Upper lobe of left lung (tissue), 4 donors: ENCODE measurements around the gene RIPOR2.

ENCODE experiments used
- POLR2A ChIP-seq, 4 donors: fragments of 450-650 bp; IDR thresholded peaks; one replicate each; pipeline ENCODE4 v1.5.1; 2016 to 2017; ENCODE audit warnings: antibody characterized with exemption in 4 of 4, mild to moderate bottlenecking in 2 of 4
- POLR2AphosphoS5 ChIP-seq, 2 donors: sonication (generic); formaldehyde crosslinking; IDR thresholded peaks; one replicate each; pipeline ENCODE4 v1.5.1; 2017; ENCODE audit warnings: antibody characterized with exemption in 2 of 2
- TF ChIP-seq, protein P1 (sequence below), 6 experiments: fragments of 450-650 bp in 4 of 6; fragments of 200-600 bp in 2 of 6; sonication (generic) in 2 of 6; IDR thresholded peaks; one replicate each; pipeline ENCODE4 v1.5.1; 2016 to 2019; ENCODE audit warnings: antibody characterized with exemption in 6 of 6

DNA sequence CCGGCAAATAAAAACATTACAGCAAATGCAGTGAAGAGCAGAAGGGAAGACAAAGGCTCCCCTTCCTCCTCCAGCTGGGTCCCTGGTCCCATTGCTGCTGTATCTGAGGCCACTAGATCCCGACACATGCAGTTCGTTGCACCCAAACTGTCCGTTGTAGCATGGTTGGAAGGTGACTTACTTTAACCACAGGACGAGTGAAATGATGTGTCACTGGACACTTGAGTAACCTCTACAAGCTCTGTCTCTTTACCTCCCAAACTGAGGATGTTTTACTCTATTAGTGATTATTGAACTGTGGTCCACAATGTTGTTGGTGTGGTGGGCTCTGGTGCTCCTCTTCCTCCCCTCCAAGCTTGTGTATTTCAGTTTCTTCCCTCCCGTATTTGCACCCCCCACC lies 90.9 kb downstream of the RIPOR2 start:
- TF ChIP-seq POLR2A (IDR thresholded peaks at IDR 0.05) (no peak), POLR2AphosphoS5 (IDR thresholded peaks at IDR 0.05) (no peak)
- TF ChIP-seq, protein P1, sequence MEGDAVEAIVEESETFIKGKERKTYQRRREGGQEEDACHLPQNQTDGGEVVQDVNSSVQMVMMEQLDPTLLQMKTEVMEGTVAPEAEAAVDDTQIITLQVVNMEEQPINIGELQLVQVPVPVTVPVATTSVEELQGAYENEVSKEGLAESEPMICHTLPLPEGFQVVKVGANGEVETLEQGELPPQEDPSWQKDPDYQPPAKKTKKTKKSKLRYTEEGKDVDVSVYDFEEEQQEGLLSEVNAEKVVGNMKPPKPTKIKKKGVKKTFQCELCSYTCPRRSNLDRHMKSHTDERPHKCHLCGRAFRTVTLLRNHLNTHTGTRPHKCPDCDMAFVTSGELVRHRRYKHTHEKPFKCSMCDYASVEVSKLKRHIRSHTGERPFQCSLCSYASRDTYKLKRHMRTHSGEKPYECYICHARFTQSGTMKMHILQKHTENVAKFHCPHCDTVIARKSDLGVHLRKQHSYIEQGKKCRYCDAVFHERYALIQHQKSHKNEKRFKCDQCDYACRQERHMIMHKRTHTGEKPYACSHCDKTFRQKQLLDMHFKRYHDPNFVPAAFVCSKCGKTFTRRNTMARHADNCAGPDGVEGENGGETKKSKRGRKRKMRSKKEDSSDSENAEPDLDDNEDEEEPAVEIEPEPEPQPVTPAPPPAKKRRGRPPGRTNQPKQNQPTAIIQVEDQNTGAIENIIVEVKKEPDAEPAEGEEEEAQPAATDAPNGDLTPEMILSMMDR (IDR thresholded peaks at IDR 0.05) = no peak
